ENCODE data around the gene TTC14. TPM values are rescaled to one million over a fixed set of nuclear protein-coding genes. Genes with fewer than 3 reads are reported as not detected.
A peak's percentile ranks its signal among the peaks of the same experiment; 100 is the strongest.

TTC14 gene
- total RNA-seq, 1 donor: 29.4 TPM

GRCh38 chr3:180626844-180627243 is 24.9 kb downstream of the TTC14 start:
- TF ChIP-seq CTCF (IDR thresholded peaks at IDR 0.05; ENCODE audit: insufficient read depth, low read depth, low read length): no peak
- no peak for DNase-seq (ENCODE audit: low read depth)
- no peak overlapping the region for H3K4me3 ChIP-seq (ENCODE audit: low read depth, low read length)

- no peak for TF ChIP-seq CTCF (IDR thresholded peaks at IDR 0.05; ENCODE audit: insufficient read depth, low read depth, low read length)
- H3K4me3 ChIP-seq (ENCODE audit: low read depth, low read length): no peak overlapping the region
- no peak for DNase-seq (ENCODE audit: low read depth)
Measured at GRCh38 chr3:180630371-180630770, 28.4 kb downstream of the TTC14 start.

- DNase-seq (ENCODE audit: low read depth): peak; percentile 3
- TF ChIP-seq CTCF (IDR thresholded peaks at IDR 0.05; ENCODE audit: insufficient read depth, low read depth, low read length): peak; percentile 30
- H3K4me3 ChIP-seq (ENCODE audit: low read depth, low read length): no peak overlapping the region
Measured at GRCh38 chr3:180631317-180631716, 29.4 kb downstream of the TTC14 start.

GRCh38 chr3:180633722-180634121 is 31.8 kb downstream of the TTC14 start:
- no peak for TF ChIP-seq CTCF (IDR thresholded peaks at IDR 0.05; ENCODE audit: insufficient read depth, low read depth, low read length)
- DNase-seq (ENCODE audit: low read depth): no peak
- H3K4me3 ChIP-seq (ENCODE audit: low read depth, low read length): no peak overlapping the region

- TF ChIP-seq CTCF (IDR thresholded peaks at IDR 0.05; ENCODE audit: insufficient read depth, low read depth, low read length): no peak
- H3K4me3 ChIP-seq (ENCODE audit: low read depth, low read length): no peak overlapping the region
- no peak for DNase-seq (ENCODE audit: low read depth)
Measured at GRCh38 chr3:180640987-180641386, 39.0 kb downstream of the TTC14 start.

- no peak for DNase-seq (ENCODE audit: low read depth)
- H3K4me3 ChIP-seq (ENCODE audit: low read depth, low read length): no peak overlapping the region
- peak; percentile 22 for TF ChIP-seq CTCF (IDR thresholded peaks at IDR 0.05; ENCODE audit: insufficient read depth, low read depth, low read length)
Measured at GRCh38 chr3:180646187-180646790, 44.3 kb downstream of the TTC14 start.

- TF ChIP-seq CTCF (IDR thresholded peaks at IDR 0.05; ENCODE audit: insufficient read depth, low read depth, low read length): no peak
- DNase-seq (ENCODE audit: low read depth): no peak
- no peak overlapping the region for H3K4me3 ChIP-seq (ENCODE audit: low read depth, low read length)
Measured at GRCh38 chr3:180656406-180656805, 54.4 kb downstream of the TTC14 start.

Data from fibroblast of villous mesenchyme (primary cell).